Measurements from ENCODE around the gene DIRAS1.

The DIRAS1 gene

GRCh38 chr19:2755448-2755705 is 34.2 kb upstream of the DIRAS1 start:
- no peak for DNase-seq (ENCODE audit: low read depth)

DNA sequence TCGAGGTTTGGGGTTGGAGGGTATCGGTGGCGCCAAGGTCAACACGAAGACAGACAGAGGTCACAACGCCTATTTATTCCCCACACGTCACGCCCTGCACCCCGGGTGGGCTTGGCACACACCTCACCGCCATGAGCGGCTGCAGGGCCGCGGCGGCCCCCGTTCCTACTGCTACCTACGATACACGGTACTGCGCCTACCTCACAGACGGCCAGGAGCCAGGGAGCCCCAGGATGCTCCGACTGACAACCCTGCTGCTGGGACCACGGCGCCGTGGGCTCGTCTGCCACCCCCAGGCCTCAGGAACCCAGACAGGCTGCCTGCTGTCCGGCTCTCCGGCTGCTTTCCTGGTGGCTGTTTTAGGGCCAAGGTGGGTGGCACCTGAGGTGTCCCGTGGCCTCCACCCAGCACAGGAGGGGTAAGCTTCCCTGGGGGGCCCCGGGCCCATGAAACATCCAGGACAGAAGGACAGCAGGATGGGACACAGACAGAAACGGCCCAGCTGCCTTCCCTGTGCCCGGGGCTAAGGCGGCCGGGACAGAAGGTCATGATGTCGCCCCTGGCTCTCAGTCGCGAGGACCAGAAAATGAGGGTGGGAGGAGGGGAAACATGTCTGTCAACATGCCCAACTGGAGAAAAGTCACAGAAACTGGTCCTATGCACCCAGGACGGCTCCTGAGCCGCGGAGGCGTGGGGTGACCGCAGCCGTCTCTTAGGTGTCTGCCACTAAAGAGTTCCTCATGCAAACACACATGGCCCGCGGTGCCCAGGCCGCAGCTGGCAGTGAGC is 33.7 kb upstream of the DIRAS1 start:
- DNase-seq (ENCODE audit: low read depth), result no peak

GRCh38 chr19:2751438-2751830 is 30.3 kb upstream of the DIRAS1 start:
- DNase-seq (ENCODE audit: low read depth), result no peak

GRCh38 chr19:2750808-2751437 is 29.8 kb upstream of the DIRAS1 start:
- no peak for DNase-seq (ENCODE audit: low read depth)

DNA sequence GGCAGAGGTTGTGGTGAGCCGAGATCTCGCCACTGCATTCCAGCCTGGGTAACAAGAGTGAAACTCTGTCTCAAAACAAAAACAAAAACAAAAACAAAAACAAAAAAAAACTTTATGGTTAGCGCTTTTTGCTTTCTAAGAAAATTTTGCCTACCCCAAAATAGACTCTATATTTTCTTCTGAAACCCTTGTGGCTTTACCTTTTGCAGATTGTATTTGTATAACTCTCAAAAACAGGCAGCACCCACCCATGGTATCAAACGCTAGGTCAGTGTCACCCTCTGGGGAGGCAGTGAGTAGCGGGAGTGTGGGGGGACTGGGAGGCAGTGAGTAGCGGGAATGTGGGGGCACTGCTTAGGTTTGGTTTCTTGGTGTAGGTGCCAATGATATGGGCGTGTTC is 26.2 kb upstream of the DIRAS1 start:
- DNase-seq (ENCODE audit: low read depth), result no peak

- no peak for DNase-seq (ENCODE audit: low read depth)
Observed at GRCh38 chr19:2744113-2744512, 22.9 kb upstream of the DIRAS1 start.

GRCh38 chr19:2743099-2743498 is 21.9 kb upstream of the DIRAS1 start:
- no peak for DNase-seq (ENCODE audit: low read depth)

DNA sequence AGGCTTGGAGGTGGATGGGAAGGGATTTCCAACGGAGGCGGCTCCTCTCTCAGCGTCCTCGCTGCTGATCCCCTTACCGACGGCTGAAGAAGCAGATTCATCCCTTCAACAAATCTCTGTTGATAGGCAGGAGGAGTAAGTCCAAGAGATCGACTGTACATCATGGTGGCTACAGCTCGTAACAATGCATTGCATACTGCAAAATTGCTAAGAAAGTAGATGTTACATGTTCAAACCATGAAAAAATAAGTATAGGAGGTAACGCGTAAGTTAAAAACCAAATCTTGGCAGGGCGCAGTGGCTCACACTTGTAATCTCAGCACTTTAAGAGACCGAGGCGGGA is 19.1 kb upstream of the DIRAS1 start:
- no peak for DNase-seq (ENCODE audit: low read depth)

DNA sequence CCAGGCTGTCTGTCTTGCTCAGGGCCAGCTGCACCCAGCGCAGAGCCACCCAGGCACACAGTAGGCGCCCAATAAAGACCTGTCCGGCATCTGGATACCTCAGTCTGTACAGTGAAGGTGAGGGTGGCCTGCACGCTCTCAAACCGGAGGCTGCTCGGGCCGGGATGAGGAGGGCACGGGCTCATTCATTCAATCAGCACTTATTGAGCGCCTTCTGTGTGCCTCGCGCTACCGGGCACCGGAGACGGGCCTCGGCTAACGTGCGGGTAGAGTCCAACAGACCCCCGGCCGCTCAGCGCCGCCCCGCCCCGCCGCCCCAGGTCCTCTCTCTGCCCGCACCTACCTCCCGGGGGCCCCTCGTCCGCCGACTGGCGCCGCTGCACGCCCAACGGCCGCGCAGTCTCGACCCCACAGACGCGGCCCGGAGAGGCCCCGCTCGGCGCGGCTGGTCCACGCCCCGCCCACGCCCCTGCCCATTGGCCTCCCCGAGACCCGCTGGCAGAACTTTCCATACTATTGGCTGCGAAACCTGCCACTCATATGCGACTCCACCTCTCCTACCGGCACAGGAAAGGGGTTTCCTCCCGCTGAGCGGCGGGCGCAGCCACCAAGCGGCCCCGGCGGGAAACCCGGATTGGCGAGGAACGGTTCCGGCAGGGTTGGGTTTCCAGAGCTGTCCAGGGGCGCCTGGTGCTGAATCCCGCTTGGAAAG is 18.6 kb upstream of the DIRAS1 start, which contains the start of gene SLC39A3:
TSS of gene SLC39A3 (minus strand) at position 416 of the 712 bp plus-strand sequence. CDS start 2,760 bp downstream, outside the sequence.
- DNase-seq (ENCODE audit: low read depth), result peak; percentile 98

DNA sequence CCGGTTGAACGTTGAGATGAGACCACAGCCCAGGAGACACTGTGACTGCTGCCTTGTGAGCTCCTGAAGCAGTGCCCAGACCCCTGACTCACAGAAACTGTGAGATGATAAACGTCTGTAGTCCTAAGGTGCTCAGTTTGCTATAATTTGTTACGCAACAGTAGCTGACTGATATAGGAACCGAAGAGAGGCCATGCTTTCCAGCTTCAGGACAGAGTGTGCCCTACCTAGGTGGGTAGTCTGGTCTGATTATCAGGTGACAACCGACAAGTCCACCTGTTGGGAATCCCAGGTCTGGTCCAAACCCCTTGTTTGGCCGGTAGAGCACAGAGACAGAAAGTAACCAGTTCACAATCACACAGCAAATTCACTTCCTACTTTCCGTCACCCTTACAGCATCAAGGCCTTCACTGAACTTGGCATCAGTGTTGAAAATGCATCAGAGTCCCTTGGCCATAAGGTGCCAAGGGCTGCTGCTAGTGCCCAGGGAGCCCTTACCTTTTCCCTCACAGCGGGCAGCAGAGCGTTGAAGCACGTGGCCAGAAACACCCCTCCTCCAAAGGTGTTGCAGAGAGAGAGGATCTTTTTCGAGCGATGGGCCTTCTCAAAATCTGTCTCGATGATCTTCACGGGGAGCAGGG is 15.5 kb upstream of the DIRAS1 start:
- DNase-seq (ENCODE audit: low read depth), result no peak

- DNase-seq (ENCODE audit: low read depth), result no peak
Observed at GRCh38 chr19:2735374-2735773, 14.2 kb upstream of the DIRAS1 start.

DNA sequence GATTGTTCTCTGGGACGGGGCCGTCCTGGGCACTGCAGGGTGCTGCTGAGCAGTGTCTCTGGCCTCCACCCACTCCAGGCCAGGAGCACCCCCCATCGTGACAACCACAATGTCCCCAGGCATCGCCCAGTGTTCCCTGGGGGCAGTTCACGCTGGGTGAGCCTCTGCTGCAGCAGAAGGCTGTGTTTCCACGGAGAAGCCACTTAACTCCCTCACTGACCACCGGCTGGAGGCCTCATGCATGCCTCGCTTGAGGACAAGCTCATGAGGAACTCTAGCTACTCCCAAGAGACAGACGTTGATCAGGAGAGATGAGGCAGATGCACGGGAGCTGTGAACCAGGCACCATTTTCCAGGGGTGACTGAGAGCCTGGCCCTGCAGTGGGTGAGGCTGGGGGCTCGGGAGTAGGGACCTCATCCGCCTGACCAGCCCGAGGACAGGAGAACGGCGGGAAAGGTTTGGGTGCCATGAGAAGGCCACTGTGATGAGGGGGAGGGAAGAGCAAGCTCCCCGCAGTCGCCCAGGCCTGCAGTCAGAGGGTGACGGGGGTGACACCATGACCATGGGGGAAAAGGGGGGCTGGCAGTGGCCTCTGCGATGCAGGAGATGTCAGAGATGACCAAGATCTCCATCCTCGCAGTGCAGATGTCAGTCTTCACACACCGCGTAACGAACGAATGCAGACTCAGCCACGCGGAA is 13.6 kb upstream of the DIRAS1 start:
- no peak for DNase-seq (ENCODE audit: low read depth)

DNA sequence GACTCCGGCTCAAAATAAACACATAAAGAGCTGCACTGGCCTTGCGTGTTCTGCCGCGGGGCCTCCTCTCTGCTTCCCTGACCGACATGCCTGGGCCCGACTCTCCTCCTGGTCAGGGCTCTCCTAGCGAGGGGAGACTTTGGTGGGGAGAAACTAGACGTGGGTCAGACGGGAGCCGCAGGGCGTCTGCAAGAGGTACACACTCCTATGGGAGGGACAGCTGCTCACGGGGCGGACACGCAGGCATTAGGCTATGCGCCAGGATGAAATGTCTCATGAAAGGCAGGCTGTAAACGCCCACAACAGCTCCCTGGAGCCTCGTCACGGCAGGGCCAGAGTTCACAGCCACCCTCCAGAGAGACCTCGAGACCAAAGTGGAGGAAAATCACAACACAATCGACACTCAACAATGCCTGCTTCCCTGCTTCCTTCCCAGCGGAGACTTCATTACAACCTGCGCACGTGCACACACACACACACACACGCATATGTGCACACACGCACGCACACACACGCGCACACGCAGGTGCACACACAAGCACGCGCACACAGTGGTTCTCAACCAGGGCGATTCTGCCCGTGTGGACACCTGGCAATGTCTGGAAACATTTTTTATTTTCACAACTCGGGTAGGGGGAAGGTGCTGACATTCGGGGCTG is 12.9 kb upstream of the DIRAS1 start:
- DNase-seq (ENCODE audit: low read depth), result no peak

- DNase-seq (ENCODE audit: low read depth), result no peak
Observed at GRCh38 chr19:2732883-2733282, 11.7 kb upstream of the DIRAS1 start.

- no peak for DNase-seq (ENCODE audit: low read depth)
Observed at GRCh38 chr19:2732157-2732725, 11.1 kb upstream of the DIRAS1 start.

DNA sequence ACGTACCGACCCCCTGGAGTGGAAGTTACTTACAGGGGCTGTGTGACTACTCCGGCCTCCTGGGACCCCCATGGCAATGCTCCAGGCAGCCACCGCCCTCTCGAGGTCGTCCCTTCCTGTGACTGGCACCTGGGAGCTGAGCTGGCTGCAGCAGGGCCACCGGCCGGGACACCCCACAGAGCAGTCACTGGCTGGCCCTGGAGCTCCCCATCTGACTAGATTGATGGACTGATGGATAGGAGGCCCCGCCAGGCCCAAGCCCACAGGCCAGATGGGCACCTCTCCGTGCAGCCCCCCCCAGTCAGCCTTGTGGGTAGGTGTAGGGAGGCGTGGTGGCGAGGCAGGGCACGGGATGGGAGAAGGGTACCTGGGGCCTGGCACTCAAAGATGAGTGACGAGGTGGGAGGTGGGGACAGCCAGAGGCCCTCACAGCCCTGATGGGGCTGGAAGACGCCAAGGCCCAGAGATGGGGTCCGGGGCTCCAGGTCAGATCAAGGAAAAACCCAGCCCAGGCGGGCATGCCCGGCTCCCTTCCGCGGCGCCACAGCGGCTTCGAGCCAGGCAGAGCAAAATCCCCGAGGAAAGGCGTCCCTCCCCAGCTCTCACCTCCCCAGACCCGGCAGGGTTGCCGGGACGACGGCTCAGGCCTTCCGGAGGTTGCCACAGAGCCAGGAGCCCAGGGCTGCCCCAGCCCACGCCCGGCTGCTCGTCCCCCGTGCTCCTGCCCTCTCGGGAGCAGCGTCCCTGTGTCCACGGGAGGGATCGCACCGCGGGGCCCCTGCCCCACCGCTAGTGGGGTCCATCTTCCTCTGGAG is 10.2 kb upstream of the DIRAS1 start:
- no peak for DNase-seq (ENCODE audit: low read depth)

GRCh38 chr19:2729943-2730818 is 9.0 kb upstream of the DIRAS1 start:
- DNase-seq (ENCODE audit: low read depth), result no peak

GRCh38 chr19:2728783-2729387 is 7.7 kb upstream of the DIRAS1 start:
- no peak for DNase-seq (ENCODE audit: low read depth)

DNA sequence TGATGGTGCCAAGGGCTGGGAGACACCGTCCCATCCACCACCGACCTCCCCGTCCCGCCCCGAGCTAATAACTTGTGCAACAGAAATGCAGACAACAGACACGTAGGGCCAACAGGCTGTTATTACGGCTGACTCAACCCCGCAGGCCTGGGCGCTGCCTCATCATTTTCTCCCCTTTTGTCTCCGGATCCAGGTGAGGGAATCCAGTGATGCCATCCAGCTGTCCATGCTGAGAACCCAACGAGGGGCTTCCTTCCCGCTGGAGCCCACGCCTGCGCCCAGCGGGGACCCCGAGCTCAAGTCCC is 6.4 kb upstream of the DIRAS1 start:
- no peak for DNase-seq (ENCODE audit: low read depth)

All from CMK (cell line).